Superior temporal gyrus (tissue), 1 donor: ENCODE measurements around the gene MTMR3.
"Not testable (repeated sequence)": the region's sequence is repeated elsewhere in the genome, so short reads cannot be mapped to it uniquely, and the experiment has no call there.

Experiments used
- DNase-seq: peaks from one replicate; pipeline ENCODE4 v3.0.0-alpha.2; 2016; ENCODE audit errors: extremely low spot score

MTMR3 gene

DNA sequence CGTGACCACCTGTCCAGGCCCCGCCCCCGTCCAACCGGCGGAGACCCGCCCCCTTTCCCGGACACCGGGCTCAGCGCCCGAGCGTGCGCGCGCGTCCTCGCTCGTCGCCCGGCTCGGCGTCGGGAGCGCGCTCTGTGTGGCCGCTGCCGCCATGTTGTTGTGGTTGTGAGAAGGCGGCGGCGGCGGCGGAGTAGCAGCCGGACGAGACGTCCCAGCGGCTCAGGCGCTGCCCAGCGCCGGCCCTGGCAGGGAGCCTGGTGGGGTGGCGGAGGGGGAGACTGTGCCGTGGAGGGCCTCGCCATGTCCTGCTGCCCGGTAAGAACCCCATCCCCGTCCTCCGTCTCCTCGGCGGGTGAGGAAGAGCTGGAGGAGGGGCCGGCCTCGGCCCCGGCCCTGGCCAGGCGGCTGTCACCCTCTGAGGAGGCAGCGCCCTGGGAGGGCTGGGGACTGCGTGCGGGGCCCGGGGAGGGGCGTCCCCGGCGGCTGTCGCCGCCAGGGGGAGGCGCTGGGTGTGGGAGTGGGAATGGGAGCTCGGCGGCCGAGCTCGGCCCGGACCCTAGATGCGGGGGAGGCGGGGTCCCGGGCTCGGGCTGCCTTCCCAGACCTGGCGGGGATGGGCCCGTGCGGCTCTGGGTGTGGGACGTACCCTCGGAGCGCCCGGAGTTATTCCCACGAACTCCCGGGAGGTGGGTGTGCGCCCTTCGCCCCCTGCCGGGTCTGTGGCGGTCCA, at the start of gene MTMR3:
MTMR3 (plus strand) TSS at position 130 of the 730 bp plus-strand sequence. CDS start 87,886 bp downstream, outside the sequence.
- DNase-seq: peak; percentile 86

DNA sequence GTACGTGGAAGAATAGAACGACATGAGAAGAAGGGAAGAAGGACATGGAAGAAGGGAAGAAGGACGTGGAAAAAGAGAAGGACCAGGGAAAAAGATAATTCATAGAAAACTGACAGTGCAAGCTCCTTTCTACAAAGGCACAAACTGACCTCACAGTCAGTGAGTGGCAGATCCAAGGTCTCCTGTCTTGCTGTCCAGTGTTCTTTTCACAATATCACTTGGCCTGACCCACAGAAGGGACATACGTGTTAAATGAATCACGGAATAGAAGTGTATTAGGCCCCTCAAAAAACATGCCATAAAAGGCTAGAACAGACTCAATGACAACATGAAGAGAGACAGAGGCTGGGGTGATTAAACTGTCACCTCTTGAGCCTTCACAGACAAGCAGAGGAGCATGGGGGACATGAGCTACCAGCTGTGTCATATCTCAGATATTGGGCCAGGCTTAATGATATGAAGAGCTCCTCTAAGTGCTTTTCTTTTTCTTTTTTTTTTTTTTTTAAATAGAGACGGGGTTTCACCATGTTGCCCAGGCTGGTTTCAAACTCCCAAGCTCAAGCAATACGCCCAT, 49.5 kb upstream of the MTMR3 start:
- DNase-seq: no peak

DNA sequence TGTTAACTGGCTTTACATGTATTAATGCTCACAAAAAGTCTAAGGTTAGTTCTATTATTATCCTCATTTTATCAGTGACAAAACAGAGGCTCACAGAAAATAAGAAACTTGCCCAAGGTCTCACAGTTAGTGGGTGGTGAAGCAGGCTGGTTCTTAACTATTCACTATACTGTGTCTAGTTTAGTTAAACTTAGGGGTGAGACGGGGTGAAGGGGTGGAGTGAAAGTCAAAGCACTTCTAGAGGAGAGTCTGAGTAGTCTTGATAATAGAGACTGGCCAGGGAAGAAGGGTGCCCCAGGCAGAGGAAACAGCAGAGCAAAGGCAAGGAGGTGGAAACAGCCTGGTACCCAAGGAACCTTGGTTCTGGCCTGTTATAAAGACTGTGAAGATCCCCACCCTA, 48.9 kb upstream of the MTMR3 start:
- DNase-seq: no peak

DNA sequence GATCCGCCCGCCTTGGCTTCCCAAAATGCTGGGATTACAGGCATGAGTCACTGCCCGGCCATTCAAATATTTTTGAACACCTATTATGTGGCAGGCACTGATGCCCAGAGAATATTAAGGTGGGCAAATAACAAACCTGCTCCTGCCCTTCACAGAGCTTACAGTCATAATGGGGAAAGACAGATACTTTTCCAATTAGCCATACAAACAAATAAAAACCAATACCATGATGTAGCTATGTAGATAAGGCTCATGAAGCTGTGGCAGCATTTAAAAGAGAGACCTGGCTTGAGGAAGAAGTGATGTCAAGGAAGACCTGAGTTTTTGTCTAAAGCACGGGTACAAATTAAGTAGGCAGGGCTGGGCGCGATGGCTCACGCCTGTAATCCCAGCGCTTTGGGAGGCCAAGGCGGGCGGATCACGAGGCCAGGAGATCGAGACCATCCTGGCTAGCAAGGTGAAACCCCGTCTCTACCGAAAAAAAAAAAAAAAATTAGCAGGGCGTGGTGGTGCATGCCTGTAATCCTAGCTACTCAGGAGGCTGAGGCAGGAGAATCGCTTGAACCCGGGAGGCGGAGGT, 46.1 kb upstream of the MTMR3 start:
- not testable (repeated sequence) for DNase-seq

- peak; percentile 96 for DNase-seq
These were observed 45.0 kb upstream of the MTMR3 start, which contains the start of gene ASCC2 for GRCh38 chr22:29837741-29838598. Gene ASCC2, minus strand, starts transcription at chr22:29838274. Its CDS starts 5,949 bp downstream, at chr22:29832325.

GRCh38 chr22:29838599-29838956, 44.4 kb upstream of the MTMR3 start:
- no peak for DNase-seq

DNA sequence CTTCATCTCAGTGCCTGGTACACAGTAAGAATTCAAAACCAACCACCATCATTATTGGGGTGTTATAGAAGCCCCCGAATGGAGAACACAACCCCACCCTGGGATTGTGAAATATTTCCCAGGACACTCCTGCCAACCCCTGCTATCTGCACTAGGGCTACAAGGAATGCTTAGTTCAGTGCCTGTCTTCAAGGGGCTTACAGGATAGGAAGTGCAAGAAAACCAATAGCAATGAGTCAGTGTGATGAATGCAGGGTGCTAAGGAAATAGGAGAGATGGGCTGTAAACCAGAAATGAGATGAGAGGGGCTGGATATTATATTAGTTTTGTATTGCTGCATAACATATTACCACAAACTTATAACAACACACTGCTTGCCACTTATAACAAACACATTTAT, 43.9 kb upstream of the MTMR3 start:
- DNase-seq: no peak

GRCh38 chr22:29840498-29840897, 42.5 kb upstream of the MTMR3 start:
- no peak for DNase-seq

DNA sequence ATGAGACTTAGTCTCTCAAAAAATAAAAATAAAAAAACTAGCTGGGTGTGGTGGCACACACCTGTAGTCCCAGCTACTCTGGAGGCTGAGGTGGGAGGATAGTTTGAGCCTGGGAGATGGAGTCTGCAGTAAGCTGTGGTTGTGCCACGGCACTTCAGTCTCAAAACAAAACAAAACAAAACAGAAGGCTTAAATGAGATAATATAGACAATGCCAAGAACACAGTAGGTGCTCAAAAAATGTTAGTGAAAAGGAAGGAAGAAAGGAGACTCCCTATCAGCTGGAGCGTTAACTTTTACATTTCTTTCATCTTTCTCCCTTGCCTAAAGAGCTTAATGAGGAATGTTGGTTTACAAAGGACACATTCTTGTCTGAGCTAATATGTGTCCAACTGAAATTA, 40.8 kb upstream of the MTMR3 start:
- DNase-seq: no peak

DNA sequence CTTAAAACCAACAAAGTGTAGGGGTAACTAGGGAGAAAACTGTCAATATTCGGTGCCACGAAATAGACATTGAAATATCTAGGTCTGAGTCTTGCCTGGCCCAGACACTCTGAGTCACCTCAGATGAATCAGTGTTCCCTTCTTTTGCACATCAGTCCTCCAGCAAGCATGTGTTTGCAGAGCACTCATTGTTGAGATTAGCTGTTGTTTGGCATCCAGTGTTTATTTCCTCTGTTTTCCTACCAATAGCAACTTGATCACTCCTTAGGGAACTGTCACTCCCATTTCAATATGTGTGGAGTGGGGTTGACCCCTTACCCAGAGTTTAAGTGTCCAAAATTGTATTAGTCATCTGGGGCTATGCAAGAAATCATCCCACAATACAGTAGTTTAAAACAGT, 40.2 kb upstream of the MTMR3 start:
- no peak for DNase-seq

- no peak for DNase-seq
These were observed 36.7 kb upstream of the MTMR3 start for GRCh38 chr22:29846290-29846689.

DNA sequence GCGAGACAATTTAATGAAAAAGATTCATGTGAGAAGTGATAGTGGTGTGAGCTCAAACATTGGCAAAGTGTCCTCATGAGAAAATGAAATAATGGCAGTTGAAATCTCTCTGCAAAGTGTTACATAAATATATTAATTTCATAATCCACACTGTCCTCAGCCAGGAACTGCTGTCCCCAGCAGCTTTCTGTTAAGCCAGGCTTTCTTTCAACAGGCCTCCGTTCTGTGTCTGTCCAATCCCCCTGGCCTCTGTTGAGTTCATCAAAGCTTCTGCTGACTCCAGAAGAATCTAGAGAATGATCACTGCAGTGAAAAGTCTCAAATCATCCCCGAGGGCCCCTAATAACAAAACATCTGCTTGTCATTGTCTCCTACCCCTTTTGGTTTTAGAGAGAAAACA, 34.9 kb upstream of the MTMR3 start:
- DNase-seq: no peak

DNA sequence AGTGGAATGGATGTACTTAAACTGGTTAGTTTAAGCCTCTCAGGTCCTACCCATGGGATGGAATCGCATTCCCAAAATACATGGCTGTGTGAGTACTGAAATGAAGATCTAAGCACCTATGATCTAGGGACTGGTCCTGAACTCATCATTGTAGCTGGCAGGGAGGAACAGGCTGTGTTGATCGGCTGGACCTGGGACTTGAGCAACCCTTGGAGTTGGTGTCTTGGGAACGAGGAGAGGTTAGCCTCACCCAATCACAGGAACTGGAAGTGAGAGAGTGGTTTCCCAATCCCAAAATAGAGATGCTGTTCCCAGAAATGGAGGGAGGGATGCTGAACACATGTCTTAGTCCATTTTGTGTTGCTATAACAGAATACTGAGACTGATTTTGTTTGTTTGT, 28.5 kb upstream of the MTMR3 start:
- DNase-seq: no peak

DNA sequence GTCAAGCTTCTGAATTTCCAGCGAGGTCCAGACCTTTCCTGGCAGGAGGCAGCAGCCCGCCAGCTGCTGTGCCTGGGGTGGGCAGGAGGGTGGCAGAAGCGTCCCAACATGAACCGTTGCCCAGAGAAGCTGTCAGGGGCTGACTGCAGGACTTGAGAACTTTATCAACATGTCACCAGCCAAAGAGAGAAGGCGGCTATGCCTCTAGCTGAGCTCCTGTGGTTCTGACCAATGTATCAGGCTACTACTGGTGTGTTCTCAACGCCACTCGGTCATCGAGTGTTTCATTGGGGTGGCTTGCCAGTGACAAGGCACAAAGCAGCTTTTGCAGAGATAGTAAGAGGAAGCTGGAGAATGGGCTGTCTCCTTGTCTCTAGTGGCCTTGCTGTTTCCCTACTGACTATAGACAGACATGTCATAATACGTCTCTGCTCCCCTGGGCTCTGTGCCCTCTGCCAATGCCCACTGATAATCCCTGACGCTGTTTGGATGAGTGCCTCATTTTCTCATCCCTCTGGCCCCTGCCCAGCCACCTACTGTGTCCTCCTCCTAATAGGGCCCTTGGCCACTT, 27.3 kb upstream of the MTMR3 start:
- DNase-seq: no peak

DNA sequence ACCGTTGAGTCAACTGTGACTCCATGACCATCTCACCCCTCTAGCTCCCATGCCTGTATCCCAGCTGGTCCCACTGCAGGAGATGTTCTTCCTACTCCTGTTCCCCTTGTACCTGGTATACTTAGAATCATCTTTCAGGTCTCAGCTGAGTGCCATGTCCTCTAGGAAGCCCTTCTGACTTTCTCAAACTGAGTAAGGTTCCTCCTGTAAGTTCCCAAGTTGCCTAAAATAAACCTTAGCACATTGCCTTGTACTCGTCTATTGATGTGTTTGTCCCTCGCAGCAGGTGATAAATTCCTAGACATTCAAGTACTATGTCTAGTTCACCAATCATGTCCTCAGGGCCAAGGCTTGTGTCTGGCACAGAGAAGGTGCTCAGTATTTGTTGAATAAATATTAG, 26.5 kb upstream of the MTMR3 start:
- no peak for DNase-seq

- DNase-seq: not testable (repeated sequence)
These were observed 23.9 kb upstream of the MTMR3 start for GRCh38 chr22:29859030-29859429.

GRCh38 chr22:29860006-29860766, 22.8 kb upstream of the MTMR3 start:
- no peak for DNase-seq

DNA sequence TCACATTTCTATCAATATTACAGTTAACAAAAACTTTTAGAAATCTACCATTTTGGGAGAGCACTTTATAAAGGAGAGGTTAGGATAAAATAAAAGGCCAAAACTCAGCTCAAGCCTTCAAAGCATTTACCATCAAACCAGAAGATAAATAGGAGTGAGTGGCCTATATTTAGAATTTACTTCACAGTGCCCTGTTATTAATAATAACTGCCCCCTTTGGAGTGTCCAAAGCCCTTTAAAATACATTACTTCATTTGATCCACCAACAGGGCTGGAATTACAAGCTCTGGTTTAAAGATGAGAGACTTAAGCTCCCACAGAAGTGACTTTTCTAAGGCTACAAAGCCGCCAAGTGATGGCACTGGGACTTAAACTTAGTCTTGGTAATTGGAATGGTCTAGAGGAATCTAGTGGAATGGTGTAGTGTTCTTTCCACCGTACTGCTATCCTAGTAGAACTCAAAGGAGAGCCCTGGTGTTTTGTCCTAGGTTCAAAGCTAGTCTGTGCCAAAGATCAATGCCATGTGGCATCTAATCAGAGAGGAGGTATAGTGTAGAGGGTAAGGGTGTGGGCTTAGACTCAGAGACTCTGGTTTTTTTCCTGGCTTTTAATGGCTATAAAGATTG, 21.2 kb upstream of the MTMR3 start:
- no peak for DNase-seq

- DNase-seq: not testable (repeated sequence)
These were observed 17.4 kb upstream of the MTMR3 start for GRCh38 chr22:29865572-29865971.

DNA sequence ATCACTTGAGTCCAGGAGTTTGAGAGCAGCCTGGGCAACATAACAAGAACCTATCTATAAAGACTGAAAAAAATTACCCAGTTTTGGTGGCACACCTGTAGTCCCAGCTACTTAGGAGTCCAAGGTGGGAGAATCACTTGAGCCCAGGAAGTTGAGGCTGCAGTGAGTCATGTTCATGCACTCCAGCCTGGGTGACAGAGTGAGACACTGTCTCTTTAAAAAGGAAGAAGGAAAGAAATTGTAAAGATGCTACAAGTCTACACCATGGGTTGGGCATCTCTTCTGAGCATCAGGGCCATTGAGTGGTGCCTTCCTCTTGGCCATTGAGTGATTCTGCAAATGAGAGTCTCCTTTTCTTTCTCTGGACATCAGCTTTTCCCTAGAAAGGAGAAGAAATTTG, 15.7 kb upstream of the MTMR3 start:
- no peak for DNase-seq

- no peak for DNase-seq
These were observed 15.1 kb upstream of the MTMR3 start for GRCh38 chr22:29867851-29868250.
